SK-N-SH treated with all-trans-retinoic acid at 6 μM for 48 hours (cell line): Measurements from ENCODE around the gene APOA4.

ENCODE experiments used
- CREB5 ChIP-seq: fragments of 250-450 bp; sonication (Bioruptor Pico); IDR thresholded peaks from 2 replicates; pipeline ENCODE4 v1.5.1; 2020; ENCODE audit warnings: low read depth, mild to moderate bottlenecking, moderate library complexity
- ESRRG ChIP-seq: fragments of 250-450 bp; sonication (Bioruptor Pico); IDR thresholded peaks from 2 replicates; pipeline ENCODE4 v1.6.1; 2021; ENCODE audit warnings: mild to moderate bottlenecking
- ISL1 ChIP-seq: fragments of 250-450 bp; sonication (Bioruptor Pico); IDR thresholded peaks from 2 replicates; pipeline ENCODE4 v2.1.2; 2022; ENCODE audit warnings: mild to moderate bottlenecking, moderate library complexity
- TF ChIP-seq, protein P1 (sequence below): fragments of 250-450 bp; sonication (Bioruptor Pico); IDR thresholded peaks from 2 replicates; pipeline ENCODE4 v1.8.0; 2020; ENCODE audit warnings: mild to moderate bottlenecking, moderate library complexity, borderline replicate concordance

DNA sequence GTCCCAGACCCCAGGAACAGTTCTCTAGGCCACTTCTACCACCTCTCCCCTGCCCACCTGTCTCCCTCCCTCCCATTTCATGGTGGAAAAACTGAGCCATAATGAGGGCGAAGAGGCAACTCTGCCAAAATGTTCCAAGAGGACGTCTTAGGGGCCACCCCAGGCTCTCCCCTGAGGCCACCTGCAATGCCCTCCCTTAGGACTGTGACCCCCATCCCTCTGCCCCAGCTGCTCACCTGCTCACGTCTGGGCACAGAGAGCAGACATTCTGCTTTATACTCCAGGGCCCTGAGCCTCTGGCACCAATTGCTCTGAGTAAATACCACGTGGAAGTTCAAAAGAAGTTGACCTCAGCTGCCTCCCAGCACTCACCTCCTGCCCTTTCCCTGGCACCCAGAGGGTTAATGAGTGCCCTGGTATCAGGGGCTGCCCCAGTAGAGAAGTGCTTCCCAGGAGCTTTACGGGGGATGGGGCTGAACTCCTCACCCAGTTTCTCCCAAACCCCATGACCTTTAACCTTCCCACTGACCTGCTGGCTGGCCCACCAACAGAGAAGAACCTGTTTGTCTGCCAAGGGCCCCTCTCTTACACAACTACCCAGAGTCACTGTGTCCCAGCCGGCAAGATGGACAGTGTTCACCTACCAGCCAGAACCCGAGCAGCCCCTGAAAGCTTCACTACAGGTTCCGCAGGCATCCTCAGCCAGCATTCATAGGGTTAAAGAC lies 30.8 kb downstream of the APOA4 start:
- TF ChIP-seq, protein P1, sequence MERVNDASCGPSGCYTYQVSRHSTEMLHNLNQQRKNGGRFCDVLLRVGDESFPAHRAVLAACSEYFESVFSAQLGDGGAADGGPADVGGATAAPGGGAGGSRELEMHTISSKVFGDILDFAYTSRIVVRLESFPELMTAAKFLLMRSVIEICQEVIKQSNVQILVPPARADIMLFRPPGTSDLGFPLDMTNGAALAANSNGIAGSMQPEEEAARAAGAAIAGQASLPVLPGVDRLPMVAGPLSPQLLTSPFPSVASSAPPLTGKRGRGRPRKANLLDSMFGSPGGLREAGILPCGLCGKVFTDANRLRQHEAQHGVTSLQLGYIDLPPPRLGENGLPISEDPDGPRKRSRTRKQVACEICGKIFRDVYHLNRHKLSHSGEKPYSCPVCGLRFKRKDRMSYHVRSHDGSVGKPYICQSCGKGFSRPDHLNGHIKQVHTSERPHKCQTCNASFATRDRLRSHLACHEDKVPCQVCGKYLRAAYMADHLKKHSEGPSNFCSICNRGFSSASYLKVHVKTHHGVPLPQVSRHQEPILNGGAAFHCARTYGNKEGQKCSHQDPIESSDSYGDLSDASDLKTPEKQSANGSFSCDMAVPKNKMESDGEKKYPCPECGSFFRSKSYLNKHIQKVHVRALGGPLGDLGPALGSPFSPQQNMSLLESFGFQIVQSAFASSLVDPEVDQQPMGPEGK (CRISPR knock-in tag), result no peak
- TF ChIP-seq ESRRG (CRISPR knock-in tag) (no peak), CREB5 (CRISPR knock-in tag) (no peak), ISL1 (CRISPR knock-in tag) (no peak)
